HG03469 (cell line): ENCODE results near the gene CCDC197.
A peak's percentile ranks its signal among the peaks of the same experiment; 100 is the strongest.

Experiments used
- ATAC-seq: cut with Tn5 transposase; IDR thresholded peaks from one replicate; pipeline ENCODE4 v1.9.1; 2021; ENCODE audit warnings: mild to moderate bottlenecking, moderate library complexity, moderate number of reproducible peaks; ENCODE audit not compliant: unreplicated experiment

Gene CCDC197

DNA sequence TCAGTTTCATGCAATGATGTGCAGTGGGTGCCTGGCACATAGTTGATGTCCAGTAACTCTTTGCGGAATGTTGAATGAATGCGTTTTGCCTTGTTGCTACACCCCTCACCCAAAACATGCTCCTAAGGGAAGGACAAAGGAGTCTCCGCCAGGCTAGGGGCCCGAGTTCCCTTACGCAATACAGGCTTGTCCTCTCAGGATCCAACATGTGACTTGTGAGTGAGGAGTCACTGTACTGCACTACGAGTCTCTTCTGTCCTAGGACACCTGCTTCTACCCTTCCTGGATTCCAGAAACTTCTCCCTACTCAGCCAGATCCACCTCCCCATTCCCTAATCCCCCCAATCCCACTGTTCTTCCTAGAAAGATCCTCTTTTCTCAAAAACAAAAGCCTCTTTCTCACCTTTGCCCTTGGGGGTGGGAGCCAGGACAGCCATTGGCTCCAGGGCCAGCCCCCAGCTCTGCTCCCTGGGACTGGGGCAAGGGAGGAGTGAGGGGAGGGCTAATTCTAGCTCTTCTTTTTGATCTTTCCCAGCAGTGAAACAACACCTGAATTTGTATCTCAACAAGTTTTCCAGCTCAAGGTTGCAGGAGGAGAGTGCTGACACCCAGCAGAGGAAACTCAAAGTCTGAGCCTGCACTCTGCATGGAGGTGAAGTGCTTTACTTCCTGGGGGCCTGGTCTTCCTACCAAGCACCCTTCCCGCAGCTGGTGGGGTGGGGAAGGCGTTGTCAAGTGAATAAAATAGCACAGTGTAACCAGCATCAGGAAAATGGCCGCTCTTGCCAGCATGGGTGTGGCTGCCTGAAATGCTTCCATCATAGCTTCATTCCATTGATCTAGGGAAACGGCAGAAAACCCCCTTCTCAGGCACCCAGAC lies 25.7 kb downstream of the CCDC197 start:
- no peak for ATAC-seq

DNA sequence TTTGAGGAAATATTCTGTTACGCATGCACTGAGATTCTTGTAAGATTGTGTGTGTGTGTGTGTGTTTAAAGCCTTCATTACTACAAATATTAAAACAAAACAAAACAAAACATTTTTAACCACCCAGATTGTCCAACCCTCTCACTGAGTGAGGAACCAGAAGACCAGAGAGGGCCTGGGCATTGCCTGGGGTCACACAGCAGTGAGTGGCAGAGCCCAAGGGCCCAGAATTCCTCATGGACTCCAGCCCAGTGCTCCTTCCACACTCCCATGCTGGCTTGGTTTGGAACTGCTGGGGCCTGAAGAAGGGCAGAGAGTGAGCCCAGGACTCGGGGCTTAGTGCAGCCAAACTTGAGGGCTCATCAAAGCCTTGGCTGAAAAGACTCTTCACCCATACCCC lies 27.4 kb downstream of the CCDC197 start:
- no peak for ATAC-seq

DNA sequence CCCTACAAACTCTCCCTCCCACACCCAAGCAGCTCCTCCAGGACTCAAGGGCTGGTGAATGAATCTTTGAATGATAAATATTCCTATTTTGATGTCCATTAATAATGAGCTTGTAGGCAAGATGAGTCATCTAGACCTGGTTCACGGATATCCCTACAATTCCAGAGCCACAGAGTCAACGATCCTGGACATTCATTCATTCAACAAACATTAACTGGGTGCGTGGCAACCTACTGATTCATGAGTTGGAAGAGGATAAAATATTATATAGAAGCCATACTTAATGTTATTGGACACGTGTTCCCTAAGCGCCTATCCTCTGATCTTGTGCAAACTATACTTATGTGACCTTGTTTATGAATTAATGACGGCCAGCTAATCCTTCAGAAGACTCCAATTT lies 28.6 kb downstream of the CCDC197 start:
- ATAC-seq = no peak

DNA sequence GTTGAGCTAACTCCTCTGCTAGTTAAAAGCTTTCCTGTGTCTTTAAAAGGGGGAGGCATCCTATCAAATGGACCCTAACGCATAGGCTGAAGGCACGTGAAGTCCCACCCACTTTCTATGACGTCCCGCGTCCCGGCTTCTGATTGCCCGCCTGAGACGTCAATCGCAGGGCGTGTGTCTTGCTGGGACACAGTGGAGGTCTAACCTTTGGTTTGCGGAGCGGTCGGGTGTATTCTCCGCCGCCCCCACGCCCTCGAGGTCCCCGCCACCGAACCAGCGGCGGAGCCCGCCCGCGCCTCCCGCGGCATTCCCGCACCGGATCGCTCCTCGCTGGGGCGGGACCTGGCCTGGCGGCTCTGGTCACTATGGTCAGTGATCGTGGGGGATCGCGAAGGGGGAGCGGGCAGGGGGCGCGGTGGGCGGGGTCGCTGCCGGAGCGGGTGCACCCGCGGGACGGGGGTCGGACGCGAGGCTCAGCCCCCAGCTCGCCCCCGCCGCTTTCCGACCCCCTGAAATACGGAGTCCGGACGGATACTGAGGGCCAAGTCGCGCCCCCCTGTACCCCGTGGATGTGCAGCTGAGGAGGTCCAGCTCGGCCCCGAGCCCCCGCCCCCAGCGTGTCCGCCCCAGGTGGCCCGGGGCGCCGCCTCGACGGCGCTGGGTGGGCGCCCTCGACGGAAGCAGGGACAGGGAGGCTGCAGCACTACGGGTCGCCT lies 29.2 kb downstream of the CCDC197 start, which contains the start of gene OTUB2:
Gene OTUB2 (plus strand): TSS at position 168 of the 716 bp plus-strand sequence. CDS start 198 bp downstream, at position 366.
- ATAC-seq = peak; percentile 97

DNA sequence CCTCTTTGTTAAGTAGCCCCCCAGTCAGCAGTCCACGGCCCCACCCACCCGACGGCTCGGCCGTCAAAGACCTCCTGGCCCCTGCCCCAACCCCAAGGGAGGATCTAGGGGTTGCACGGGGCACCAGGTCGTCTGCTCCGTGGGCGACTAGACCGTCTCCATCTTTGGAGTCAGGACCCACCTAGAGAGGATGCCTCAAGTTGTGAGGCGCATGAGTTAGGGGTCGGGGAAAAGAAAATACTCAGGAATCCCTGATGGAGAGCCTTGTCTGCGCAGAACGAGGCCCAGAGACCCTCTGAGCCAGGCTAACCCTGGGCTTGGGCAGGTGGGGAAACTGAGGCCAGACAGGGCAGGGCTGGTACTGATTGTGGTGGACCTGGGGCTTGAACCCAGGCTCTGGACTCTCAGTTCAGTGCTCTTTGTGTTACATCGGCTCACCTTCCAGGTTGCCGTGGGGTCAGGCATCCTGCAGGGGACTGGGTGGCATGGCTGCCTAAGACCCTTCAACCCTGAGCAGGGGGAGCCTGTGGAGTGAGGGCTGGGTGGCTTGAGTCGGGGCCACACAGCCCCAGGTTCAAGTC lies 29.9 kb downstream of the CCDC197 start:
- ATAC-seq = no peak

DNA sequence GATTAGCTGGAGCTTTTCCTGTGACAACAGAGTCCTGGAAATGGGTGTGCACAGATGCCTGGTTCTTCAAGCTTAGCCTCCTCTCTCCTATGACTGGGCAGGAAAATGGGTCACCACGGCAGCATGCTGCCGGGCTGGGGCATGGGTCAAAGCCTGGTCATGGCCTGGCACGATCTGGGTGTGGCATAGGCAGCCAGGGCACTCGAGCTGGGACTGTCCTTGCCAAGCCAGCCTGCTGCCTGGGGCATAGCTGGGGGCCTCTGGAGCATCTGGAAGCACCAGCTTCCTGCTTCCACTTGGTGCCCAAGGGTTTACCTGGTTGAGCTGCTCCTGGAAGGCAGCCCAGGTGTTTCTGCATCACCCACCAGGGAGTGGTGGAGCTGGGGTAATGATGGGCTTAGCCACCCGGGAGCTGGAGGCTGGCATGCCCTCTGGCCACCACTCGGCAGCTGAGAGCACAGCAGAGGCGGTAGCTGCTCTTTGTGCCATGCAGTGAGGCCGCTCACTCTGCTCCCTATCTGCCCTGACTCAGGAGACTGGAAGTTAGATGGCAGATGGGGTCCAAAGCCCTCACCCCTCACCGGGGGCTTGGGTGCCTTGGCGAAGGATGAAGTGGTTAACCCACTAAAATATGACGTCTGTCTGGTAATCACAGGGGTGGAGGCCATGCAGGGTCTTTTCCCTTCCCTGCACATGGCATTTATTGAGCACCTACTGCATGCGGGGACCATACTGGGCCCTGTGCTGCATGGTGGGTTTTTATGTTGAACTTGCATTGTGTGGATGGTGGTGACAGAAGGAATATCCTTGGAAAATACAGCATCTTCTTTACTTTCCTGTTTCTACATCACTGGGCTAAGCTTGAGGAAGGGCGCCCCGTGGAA lies 30.7 kb downstream of the CCDC197 start:
- no peak for ATAC-seq

DNA sequence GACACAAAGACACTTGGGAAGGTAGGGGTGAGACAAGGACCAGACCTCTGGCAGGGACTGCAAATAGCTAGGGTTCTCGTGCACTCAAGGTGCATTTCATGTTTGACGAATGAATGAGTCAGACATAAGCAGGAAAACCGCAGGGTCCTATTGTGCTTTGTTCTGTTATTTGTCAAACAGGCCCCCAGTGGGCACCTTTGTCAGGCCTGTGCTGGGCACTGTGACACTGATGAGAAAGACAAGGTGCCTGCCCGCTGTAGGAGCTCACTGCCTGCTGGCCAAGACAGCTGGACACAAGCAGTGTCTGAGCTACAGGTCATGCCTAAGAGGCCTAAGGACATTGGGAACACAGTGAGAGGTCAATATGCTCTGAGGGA lies 31.3 kb downstream of the CCDC197 start:
- no peak for ATAC-seq

DNA sequence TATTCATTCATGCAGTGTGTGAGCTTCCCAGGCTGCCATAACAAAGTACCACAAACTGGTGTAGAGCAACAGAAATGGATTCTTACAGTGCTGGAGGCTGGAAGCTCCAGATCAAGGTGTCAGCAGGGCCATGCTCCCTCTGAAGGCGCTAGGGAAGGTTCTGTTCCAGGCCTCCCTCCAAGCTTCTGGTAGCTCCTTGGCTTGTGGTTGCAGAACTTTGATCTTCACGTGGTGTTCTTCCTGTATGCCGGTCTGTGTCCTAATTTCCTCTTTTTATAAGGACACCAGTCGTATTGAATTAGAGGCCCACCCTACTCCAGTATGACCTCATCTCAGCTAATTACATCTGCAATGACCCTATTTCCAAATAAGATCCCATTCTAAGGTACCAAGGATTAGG lies 32.2 kb downstream of the CCDC197 start:
- ATAC-seq = no peak

DNA sequence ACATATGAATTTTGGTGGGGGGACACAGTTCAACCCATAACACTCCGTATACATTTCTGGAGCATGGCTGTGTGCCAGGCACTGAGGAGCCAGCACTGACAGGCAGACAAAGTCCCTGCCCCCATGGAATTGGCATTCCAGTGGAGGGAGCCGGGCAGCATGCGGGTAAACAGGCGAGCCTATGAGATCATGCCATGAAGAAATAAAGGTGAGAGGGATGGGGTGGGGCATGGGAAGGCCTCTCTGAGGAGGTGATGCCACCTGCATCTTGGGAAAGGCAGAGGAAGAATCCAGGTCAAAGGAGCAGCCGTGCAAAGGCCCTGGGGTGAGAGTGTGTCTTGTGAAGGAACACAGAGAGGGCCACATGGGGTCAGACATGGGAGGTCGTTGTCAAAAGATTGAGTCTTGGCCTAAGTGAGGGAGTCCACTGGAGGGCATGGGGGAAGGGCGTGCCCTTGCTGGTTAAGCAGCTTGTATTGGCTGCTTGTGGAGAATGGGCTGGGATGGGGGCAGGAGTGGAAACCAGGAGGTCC lies 32.6 kb downstream of the CCDC197 start:
- ATAC-seq = no peak

DNA sequence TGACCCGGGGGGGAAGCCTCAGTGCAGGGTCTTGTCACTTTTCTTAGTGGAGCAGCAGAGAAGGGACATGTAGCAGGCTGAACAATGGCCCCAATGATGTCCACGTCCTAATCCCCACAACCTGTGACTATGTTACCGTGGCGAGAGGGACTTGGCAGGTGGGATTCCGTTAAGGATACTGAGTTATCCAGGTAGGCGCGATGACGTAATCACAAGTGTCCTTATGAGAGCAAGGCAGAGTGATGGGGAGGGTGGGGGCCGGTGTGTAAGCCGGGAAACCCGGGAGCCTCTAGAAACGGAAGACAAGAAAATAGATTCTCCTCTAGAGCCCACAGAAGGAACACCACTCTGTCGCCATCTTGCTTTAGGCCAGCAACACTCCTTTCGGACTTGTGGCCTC lies 33.5 kb downstream of the CCDC197 start:
- ATAC-seq = no peak

DNA sequence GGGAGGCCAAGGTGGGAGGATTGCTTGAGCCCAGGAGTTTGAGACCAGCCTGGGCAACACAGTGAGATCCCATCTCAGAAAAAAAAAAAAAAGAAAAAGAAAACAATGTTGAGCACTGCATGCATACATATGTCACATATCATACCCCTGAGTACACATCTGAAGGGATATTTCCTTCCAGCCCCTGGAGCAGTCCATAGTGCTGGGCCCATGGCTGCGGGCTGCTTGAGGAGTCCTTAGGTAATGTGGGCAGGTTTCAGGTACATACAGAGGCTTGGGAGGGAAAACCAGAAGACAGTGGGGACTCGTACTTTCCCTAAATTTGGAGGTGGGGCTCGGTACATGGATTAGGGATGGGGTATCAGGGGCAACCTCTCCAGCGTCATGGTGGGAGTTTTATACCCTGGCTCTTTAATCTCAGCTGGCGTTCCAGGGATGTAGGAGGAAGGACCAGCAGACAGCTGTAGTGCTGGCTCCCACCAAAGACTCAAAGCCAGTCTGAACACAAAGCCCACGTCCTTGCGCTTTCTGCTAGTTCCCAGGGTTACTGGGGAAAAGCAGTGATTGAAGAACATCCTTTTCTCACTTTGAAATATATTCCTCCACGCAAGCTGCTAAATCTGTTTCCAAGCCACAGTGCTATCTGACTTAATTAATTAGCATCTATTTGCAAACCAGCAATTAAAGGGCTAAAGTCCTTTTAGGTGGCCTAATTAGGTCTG lies 34.2 kb downstream of the CCDC197 start:
- no peak for ATAC-seq

DNA sequence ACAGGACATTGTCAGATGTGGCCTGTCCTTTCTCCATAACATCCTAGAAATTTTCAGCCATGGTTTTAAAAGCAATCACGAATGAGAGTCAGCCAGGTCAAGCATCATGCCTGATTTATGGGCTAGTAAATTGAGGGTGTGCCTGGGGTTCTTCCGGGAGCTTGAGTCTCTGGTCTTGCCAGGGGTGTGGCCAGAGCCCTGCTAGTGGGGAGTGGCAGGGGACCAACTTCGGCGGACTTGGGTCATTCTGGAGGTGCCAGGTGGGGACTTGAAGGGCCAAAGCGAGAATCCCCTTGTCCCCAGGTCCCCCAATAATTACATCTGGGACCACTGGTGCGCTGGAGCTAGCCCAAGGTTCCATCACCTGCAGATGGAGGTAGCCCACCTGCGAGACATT lies 34.8 kb downstream of the CCDC197 start:
- ATAC-seq = no peak

DNA sequence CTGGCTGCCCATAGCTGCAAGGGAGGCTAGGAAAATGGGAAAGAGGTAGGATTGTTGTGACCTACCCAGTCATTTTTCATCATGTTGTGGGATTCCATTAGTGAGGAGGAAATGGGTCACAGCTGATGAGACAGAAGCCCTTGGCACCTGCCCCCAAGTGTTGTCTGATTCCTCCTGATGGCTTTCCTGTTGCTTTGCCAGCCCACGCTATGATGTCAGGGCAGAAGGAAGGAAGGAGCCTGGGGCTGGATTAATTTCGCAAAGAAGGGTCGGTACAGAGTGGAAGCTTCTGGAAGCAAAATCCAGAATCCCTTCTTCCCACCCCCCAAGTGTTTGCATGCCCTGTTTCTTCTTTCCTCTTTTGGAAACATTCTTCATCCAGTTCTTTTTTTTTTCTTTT lies 37.8 kb downstream of the CCDC197 start:
- ATAC-seq = no peak

DNA sequence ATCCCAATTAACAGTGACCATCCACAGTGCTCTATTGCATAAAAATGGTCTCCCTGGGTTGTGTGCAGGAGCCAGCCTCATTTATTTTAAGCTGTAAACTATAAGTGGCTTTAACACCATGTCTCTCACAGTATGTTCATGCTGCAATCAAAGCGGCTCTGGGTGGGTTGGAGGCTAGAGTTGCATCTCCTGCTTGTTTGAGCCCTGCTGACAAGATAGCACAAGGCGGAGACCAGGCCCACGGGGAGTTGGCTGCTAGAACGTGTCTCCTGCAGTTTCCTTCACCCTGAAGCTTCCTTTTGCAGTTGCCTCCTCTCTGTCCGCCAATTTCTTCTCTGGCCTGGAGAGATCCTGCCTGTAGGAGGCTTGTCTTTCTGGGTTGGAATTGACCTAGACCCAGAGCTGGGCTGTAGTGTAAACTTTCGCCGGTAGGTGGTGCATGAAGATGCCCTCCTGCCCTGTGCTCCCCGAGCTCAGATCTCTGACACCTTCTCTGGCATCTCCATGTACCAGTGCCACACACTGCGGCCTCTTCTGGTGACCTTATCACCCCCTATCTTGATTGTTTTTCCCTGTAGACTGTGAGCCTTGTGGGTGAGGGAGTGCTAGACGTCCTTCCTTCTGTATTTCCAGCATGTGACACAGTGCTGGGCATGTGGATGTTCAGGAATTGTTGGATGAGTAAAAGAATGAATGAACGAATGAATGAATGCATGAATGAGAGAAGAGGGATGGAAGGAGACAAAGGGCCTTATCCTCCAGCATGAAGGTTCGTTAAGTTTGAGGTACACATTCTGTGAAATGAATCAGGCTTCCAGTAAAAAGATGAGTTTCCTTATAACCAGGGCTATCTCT lies 39.4 kb downstream of the CCDC197 start:
- ATAC-seq = peak; percentile 83

DNA sequence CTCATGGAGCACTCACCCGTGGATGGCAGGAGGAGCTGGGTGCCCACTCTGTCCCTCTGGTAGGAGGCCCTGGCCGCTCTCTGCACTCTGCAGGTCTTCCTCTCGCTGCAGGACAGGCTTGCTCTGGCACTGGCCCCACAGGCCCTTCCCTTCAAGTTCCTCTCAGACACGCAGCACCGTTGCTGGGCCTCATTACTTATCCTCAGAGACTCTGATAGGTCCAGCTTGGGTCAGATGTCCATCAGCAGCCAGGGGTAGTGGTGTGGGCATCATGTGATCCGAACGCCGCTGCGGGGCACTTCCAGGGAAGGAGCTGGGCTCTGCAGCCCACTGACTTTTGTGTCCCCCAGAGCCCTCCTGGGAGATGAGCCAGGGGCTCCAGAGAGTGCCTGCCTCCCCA lies 40.9 kb downstream of the CCDC197 start:
- no peak for ATAC-seq

DNA sequence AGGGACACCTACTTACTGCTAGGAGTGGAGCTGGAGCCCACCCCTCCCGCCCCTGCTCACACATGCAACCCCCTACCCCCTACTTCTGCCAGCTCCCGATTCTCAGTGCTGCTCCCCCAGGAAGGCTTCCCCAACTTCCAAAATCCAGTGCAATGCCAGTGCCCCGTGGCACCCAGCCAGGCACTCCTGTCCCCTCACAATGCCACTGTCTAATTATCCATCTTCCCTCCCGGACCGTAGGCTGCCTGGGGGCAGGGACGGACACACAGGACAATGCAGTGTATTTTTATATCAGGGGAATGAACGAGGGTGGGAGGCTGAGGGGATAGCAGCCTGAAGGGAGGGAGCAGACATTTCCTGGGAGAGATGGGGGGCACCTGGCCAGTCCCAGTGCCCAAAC lies 41.4 kb downstream of the CCDC197 start:
- no peak for ATAC-seq

DNA sequence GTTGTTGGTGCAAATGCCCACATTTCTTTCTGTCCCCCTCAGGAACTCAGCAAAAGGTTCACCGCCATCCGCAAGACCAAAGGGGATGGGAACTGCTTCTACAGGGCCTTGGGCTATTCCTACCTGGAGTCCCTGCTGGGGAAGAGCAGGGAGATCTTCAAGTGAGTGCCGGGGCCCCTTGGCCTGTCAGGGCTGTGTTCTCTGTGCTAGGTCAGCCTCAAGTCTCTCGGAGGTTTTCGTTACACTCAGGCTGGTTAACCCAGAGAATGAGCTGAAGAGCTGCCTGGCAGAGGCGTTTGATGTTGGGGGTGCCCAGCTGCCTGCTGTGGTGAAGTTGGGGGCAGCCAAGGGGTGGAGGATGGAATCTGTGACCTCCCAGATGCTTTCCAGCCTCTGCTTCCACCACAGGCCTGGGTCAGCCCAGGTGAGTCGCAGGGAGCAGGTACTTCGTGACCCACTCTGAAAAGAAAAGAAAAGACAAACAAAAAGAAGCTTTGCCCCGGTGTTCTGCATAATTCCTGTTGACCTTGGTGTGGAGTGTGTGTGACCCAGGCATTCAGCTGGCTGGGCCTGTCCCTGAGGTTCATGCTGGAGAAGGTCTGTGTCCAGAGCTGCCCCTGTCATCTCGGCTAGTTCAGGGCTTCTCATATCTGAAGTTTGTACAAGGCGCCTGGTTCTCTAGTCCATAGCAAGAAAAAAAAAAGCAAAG lies 42.0 kb downstream of the CCDC197 start:
- no peak for ATAC-seq

DNA sequence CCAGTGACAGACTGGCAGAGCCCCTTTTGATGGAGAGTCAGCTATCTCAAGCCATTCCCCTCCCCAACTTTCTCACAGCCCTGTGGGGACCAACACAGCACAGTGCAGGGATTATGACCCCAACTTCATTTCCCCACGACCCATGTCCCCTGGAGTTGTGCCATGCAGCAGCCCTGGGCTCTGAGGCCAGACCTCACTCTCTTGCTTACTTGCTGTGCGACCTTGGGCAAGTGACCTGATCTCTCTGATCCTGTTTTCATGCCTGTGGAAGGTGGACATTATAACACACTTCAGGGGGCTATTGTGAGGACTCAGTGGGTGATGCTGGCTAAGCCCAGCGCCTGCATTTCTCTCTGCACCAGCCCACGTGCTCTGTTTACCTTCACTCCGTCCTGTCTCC lies 43.1 kb downstream of the CCDC197 start:
- ATAC-seq = no peak
